MV-4-11 (cell line): ENCODE data around the gene GORASP1.

ENCODE experiments used
- DNase-seq: peaks from one replicate; lab custom pipeline; 2025; lab: John Stamatoyannopoulos, UW

The GORASP1 gene

GRCh38 chr3:39141171-39141995 is 34.0 kb upstream of the GORASP1 start:
- DNase-seq = no peak

GRCh38 chr3:39140341-39140971 is 33.0 kb upstream of the GORASP1 start:
- no peak for DNase-seq

DNA sequence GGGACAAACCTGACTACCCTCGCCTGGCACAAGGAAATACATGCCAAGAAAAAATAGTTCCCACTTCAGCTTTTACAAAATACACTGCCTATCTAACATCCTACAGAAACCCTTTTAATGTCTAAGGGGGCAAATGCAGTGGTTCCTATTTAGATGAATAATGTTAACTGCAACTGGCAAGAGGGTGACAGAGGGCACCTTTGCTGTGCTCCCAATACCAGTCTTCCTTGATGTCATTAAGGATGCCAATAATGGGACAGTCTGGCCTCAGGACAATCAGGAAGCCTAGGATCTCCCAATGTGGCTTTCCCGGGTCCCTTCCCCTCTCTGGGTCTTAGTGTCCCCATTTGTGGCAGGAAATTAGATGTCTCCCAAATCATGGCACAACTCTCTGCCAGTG is 32.0 kb upstream of the GORASP1 start:
- DNase-seq = no peak

- DNase-seq = peak; percentile 51
Measured at GRCh38 chr3:39138804-39139415, 31.5 kb upstream of the GORASP1 start.

- DNase-seq = no peak
Measured at GRCh38 chr3:39137991-39138803, 30.8 kb upstream of the GORASP1 start.

GRCh38 chr3:39137435-39137936 is 30.1 kb upstream of the GORASP1 start:
- DNase-seq = no peak

GRCh38 chr3:39136533-39137434 is 29.4 kb upstream of the GORASP1 start:
- DNase-seq = no peak

DNA sequence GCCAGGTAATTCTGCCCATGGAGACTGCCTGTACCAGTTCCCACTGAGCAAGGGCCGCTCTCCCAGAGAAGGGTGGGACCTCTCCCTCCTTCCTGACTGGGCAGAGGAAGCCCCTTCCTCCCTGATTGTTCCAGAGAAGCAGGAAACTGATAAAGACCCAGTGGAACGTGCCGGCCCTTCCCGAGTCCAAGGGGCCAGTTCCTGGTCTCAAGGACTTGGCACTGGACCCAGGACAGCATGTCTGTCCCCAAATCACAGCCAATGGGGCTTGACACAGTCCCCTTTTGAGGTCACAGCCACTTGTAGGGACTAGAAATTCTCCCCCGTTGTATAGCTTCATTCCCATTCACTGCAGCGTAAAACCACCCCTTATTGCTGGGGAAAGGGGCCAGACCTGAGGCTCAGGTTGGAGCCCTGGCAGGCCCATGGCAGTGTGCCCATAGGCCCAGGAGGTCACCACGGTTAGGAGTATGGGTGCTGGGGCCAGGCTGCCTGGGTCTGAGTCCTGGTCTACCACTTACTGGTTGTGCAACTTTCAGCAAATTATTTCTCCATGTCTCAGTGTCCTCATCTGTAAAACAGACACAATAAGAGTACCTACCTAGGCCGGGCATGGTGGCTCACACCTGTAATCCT is 27.9 kb upstream of the GORASP1 start:
- DNase-seq = no peak

GRCh38 chr3:39134305-39134704 is 26.9 kb upstream of the GORASP1 start:
- no peak for DNase-seq

DNA sequence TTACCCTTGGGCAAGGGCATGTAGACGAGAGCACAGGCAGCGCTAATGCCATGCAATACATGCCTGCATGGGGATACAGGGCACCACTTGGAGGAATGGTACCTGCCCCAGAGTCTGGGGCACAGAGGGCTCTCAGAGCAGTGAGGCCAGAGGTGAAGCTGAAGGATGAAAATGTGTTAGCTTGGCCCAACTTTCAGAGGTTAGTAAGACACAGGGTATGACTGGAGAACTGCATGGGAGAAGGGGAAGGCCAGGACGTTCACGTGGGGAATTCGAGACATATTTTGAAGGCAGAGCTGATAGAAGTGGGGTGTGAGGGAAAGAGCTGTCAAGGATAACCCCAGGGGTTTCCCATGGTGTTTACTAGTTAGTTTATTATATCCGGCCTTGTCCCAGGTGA is 26.4 kb upstream of the GORASP1 start:
- DNase-seq = no peak

DNA sequence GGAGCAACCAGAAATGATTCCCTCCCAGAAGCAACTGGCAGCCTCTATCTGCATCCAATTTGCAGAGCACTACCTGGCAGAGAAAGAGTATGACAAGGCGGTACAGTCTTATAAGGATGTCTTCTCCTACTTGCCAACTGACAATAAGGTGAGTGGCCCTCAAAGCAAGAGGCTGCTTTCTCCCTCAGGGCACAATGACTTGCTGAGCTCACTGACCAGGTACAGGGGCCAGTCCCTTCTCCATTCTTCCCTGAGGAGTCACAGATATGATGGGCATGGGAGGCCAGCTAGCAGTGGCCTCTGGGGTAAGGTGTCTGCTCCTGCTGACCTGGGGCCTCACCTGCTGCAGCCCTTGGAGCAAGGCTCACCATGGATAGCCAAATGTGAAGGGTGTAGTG is 25.7 kb upstream of the GORASP1 start:
- DNase-seq = no peak

DNA sequence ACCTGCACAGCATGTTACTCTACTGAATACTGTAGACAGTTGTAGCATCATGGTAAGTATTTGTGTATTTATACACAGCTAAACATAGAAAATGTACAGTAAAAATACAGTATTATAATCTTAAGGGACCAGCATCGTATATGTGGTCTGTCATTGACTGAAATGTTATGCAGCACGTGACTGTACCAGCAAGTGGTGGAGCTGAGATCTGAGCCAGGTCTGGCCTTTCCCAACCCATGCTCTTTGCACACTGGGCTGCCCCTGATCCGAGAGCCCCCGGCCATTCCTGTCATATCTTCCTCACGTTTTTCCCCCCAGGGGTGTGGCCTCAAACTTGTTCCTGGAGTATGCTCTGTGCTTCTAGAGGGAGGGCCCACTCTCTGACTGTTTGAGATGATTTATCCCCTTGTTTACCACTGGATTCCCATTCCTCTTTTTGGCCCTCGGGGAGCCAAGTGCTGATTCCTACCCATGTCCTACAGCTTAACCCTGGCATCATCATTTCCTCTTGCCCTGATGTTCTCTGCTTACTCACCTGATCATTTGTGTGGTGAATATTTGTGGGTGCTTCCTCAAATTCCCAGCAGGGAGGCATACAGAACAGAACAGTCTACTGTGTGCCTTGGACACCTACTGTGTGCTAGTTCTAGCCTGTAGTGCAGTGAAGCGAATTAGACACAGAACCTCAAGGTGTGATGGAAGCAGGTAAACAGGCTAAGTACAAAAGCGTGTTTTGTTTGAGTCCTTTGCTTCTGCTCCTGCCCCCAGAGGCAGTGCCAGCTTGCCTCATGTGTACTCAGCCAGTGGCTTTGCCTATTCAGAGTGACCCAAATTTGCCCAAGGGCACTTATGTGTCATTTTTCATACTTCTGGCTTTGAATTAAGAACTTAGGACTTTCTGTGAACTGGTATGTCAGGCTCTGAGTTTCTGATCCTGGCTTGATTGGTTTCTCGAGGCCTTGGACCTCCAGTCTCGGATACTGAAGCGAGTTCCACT is 25.0 kb upstream of the GORASP1 start:
- DNase-seq = no peak

DNA sequence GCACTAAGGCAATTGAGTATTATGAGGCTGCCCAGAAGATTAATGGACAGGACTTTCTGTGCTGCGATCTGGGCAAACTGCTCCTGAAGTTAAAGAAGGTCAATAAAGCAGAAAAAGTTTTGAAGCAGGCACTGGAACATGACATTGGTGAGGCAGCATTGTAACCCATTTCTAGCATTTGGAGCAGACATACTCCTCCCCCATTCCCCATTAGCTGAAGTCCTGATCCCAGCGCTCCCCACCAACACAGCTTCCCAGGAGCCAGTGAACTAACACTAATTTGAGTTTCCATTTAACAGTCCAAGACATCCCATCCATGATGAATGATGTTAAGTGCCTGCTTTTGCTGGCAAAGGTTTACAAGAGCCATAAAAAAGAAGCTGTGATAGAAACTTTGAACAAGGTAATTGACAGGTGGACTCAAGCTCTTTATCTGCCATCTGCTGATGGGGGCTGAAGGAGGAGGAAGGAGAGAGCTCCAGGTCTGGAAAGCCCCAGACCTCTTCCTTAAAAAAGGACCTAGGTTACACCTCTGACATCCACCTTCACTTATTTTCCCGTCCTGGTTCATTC is 23.4 kb upstream of the GORASP1 start:
- DNase-seq = no peak

- DNase-seq = no peak
Measured at GRCh38 chr3:39130026-39130425, 22.6 kb upstream of the GORASP1 start.

DNA sequence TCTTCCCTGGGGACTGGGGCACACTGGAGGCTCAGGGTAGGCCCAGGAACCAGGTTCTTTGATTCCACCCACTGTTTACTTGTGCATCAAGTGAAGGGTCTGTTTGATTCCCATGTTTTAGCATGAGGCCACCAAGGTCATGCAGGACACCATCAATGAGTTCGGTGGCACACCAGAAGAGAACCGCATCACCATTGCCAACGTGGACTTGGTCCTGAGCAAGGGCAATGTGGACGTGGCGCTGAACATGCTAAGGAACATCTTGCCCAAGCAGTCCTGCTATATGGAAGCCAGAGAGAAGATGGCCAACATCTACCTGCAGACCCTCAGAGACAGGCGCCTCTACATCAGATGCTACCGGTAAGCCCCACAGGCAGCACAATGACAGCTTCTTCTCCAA is 21.5 kb upstream of the GORASP1 start:
- DNase-seq = no peak

DNA sequence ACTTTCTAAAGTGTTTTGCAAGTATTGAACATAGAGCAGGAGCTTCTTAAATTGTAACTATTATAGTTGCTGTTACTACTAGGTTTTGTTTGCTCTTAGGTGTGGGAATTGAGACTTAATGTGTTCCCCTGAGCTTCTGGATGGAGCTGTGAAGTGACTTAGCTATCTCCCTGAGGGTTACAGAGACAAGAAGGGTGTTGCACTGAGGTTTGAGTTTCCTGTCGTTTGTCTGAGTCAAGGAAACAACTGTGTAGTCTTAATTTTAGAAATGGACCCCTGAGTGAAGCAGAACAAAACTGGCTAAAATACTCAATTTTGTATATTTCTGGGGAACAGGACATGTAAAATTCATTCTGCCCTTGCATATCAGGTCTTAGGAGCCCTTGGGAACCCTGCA is 20.5 kb upstream of the GORASP1 start:
- DNase-seq = no peak

DNA sequence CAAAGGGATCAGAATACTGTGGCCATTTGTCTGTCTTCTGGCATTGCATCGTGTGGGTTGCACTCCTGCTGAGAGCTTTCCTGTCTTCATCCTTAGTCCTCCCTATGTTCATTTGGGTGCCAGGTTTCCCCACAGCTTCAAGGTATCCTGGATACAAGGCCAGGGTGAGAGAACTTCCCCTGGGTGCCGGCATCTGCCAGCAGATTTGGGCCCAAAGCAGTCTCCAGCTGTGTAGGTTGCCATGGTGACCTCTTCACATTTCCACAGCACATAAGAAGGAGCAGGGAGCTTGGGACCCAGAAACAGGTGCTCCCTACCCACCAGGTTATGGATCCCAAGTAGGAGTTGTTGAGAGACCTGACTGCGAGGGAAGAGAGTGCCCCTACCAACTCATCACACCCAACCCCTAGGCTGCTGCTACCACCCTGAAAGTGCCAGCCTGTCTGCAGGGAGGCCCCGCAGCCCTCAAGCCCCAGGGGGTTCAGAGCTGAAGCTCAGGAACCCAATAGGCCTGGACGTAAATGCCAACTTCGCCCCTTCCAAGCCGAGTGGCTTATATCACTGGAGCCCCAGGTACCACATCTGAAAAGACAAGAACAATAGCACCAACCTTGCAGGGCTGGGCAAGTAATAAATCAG is 20.0 kb upstream of the GORASP1 start:
- no peak for DNase-seq

DNA sequence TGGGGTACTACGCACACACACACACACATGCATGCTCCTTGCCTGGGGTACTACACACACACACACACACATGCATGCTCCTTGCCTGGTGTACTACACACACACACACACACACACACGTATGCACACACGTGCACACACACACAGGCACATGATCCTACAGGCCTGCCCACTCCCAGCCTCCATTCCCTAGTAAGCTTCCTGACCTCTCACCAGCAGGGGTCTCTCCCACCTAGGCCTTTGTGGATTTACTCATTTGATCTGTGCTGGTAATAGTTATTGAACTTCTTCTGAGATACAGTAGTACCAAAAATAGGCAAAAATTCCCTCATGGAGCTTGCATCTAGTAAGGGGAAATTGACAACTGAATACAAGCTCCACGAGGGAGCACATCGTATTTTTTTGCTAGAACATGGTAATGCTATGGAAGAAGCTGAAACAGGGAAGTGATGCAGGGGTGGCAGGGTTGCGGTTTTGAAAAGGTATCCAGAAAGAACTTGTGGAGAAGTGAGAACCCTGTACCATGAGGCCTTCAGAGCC is 19.2 kb upstream of the GORASP1 start:
- DNase-seq = peak; percentile 85
